Measurements from ENCODE around the gene NDUFB10.
A peak's percentile ranks its signal among the peaks of the same experiment; 100 is the strongest.

NDUFB10 gene

GRCh38 chr16:1930338-1930720 is 29.0 kb upstream of the NDUFB10 start:
- Histone ChIP-seq H3K27ac (replicated peaks) (peak overlapping the region; percentile 91), H3K27me3 (ENCODE audit: insufficient read depth, poor library complexity, severe bottlenecking) (no peaks in the 10 kb centered on the region), H3K4me3 (replicated peaks; ENCODE audit: insufficient read depth, low read length) (no peak overlapping the region)
- no peak for DNase-seq (ENCODE audit: low read depth in 1 of 2, low spot score in 1 of 2)
- TF ChIP-seq CTCF (IDR thresholded peaks at IDR 0.05; ENCODE audit: insufficient read depth, low read length) (no peak), SPI1 (IDR thresholded peaks at IDR 0.05; ENCODE audit: borderline replicate concordance, low read depth) (no peak)

- no peak overlapping the region for H3K27ac ChIP-seq (replicated peaks)
- peak in 1 of 2 experiments; percentile 28 for DNase-seq (ENCODE audit: low read depth in 1 of 2, low spot score in 1 of 2)
- TF ChIP-seq POLR2AphosphoS5 (IDR thresholded peaks at IDR 0.05; ENCODE audit: low read depth) (no peak), GABPA (IDR thresholded peaks at IDR 0.05; ENCODE audit: low read depth) (no peak), CTCF (IDR thresholded peaks at IDR 0.05; ENCODE audit: insufficient read depth, low read length) (no peak)
These were observed 27.0 kb upstream of the NDUFB10 start for GRCh38 chr16:1932050-1933028.

GRCh38 chr16:1933097-1933661 is 26.2 kb upstream of the NDUFB10 start:
- Histone ChIP-seq H3K27ac (replicated peaks) (no peak overlapping the region), H3K27me3 (ENCODE audit: insufficient read depth, poor library complexity, severe bottlenecking) (no peaks in the 10 kb centered on the region), H3K4me3 (replicated peaks; ENCODE audit: insufficient read depth, low read length) (no peak overlapping the region)
- no peak for DNase-seq (ENCODE audit: low read depth in 1 of 2, low spot score in 1 of 2)
- no peak for TF ChIP-seq SPI1 (IDR thresholded peaks at IDR 0.05; ENCODE audit: borderline replicate concordance, low read depth)
- no peak for TF ChIP-seq GABPA (IDR thresholded peaks at IDR 0.05; ENCODE audit: low read depth)
- TF ChIP-seq POLR2AphosphoS5 (IDR thresholded peaks at IDR 0.05; ENCODE audit: low read depth), result no peak; the same call in 1 of the 2 replicates
- TF ChIP-seq, protein P1, sequence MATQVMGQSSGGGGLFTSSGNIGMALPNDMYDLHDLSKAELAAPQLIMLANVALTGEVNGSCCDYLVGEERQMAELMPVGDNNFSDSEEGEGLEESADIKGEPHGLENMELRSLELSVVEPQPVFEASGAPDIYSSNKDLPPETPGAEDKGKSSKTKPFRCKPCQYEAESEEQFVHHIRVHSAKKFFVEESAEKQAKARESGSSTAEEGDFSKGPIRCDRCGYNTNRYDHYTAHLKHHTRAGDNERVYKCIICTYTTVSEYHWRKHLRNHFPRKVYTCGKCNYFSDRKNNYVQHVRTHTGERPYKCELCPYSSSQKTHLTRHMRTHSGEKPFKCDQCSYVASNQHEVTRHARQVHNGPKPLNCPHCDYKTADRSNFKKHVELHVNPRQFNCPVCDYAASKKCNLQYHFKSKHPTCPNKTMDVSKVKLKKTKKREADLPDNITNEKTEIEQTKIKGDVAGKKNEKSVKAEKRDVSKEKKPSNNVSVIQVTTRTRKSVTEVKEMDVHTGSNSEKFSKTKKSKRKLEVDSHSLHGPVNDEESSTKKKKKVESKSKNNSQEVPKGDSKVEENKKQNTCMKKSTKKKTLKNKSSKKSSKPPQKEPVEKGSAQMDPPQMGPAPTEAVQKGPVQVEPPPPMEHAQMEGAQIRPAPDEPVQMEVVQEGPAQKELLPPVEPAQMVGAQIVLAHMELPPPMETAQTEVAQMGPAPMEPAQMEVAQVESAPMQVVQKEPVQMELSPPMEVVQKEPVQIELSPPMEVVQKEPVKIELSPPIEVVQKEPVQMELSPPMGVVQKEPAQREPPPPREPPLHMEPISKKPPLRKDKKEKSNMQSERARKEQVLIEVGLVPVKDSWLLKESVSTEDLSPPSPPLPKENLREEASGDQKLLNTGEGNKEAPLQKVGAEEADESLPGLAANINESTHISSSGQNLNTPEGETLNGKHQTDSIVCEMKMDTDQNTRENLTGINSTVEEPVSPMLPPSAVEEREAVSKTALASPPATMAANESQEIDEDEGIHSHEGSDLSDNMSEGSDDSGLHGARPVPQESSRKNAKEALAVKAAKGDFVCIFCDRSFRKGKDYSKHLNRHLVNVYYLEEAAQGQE (IDR thresholded peaks at IDR 0.05; ENCODE audit: insufficient replicate concordance, low read depth), result no peak
- no peak for TF ChIP-seq CTCF (IDR thresholded peaks at IDR 0.05; ENCODE audit: insufficient read depth, low read length)

More at GRCh38 chr16:1932050-1933028, 27.0 kb upstream of the NDUFB10 start:
- H3K4me3 ChIP-seq (replicated peaks; ENCODE audit: insufficient read depth, low read length), result no peak overlapping the region
- no peaks in the 10 kb centered on the region for H3K27me3 ChIP-seq (ENCODE audit: insufficient read depth, poor library complexity, severe bottlenecking)

DNA sequence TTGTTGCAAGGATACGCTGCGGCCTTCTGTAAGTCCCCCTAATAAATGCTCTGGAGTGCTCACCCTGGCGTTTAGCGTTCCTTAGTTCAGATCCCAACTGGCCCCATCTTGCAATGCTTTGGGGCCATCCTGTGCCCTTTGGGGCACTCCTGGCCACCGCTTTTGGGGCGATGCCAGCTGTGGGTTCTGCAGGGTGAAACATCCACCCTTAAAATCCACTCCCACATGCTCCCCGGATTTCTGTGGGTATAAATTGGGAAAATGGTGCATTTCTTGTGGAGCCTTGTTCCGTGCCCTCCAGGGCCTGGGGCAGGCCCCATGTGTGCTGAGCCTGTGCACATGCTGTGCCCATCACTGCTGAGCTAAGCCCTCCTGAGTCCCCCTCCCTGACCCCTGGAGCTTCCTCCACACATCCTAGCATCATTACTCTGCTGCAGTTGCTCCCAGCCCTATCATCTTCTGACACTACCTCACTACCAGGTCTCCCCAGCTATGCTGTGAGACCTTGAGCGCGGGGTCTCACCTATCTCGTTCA is 22.3 kb upstream of the NDUFB10 start:
- no peak for DNase-seq (ENCODE audit: low read depth in 1 of 2, low spot score in 1 of 2)
- peak overlapping the region; percentile 85; the same call in 1 of the 2 replicates for H3K27ac ChIP-seq (replicated peaks)
- no peak overlapping the region for H3K4me3 ChIP-seq (replicated peaks; ENCODE audit: insufficient read depth, low read length)
- TF ChIP-seq CTCF (IDR thresholded peaks at IDR 0.05; ENCODE audit: insufficient read depth, low read length), result no peak
- TF ChIP-seq SPI1 (IDR thresholded peaks at IDR 0.05; ENCODE audit: borderline replicate concordance, low read depth), result no peak
- no peaks in the 10 kb centered on the region for H3K27me3 ChIP-seq (ENCODE audit: insufficient read depth, poor library complexity, severe bottlenecking)
